Dermis microvascular lymphatic vessel endothelial cell (primary cell): ENCODE measurements around the gene SMYD3. TPM values are rescaled to one million over a fixed set of nuclear protein-coding genes. Genes with fewer than 3 reads are reported as not detected.
A peak's percentile ranks its signal among the peaks of the same experiment; 100 is the strongest.

Source experiments
- DNase-seq, 2 donors: peaks; one replicate each; pipeline versions ENCODE4 v3.0.0 to v3.0.0-alpha.2; 2010; ENCODE audit warnings: low read depth in 2 of 2
- total RNA-seq: library from RNA; depleted of rRNA; stranded (reverse); fragments of >200 nt; gene quantifications from 2 replicates; pipeline ENCODE4 v1.2.1, GENCODE V29; 2014

Gene SMYD3
- total RNA-seq, 1 donor from 2014 or later = 17.8 TPM

DNA sequence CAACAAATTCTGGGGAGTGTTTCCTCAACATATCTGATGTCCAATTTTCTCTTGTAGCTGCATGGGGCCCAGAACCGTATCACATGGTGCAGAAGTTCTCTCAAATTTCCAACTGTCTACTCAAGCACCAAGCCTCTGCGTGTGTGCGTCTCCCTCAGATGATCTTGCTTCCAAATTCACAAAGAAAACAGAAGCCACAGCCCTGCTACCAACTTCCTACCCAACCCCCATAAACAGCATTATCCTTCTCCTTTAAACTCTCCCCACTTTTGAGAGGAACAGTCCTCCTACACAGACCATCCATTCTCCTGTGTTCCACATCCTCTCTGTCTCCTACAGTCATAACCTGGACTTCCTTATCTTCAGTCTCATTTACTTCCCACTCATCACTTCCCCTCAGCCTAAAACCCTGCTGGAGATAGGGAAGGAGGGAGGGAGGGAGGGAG lies 354.1 kb downstream of the SMYD3 start:
- no peak for DNase-seq

DNA sequence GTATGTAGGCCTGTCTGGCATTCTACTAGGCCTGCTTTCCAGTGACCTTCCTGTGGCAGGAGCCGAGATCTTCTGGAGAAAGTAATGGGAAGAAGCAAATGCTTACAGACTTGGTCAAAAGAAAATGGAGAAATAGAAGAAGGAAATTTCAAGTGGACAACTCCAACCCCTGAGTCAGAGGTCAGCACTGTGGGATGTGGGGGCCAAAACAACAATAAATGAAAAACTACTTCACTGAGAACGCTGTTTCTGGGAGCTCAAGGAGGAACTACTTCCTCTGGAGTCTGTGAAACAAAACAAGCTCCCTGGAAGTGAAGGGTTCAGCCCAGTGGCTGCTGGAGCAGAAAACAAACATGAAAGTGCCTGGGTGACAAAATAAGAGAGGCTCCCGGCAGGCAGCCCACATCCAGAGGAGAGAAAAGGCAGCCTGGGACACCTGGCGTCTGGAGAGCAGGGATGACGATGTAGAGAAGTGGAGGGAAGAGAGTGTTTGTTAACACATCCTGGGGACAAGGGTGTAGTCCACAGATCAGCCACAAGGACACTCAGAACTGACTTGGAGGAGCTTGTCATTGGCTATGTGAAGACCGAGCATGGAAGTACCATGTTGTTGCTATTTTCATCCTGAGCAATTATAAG lies 355.2 kb downstream of the SMYD3 start:
- no peak for DNase-seq

DNA sequence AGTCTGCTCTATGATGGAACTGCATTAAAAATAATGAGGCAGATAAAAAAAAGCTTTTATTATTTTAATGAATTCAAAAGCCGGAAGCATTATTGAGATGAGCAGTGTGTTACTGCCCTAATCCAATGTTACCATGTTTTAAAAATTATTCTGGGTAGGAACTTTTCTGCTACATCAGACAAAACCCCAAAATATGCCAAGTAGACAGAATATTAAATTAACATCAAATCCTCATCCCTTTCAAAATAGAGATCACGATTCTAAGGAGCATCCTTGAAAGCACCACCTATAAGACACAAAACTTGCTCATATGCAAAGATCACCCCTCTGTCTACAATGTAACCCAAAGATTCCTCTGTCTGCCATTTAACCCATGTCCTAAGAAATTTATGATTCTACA lies 357.5 kb downstream of the SMYD3 start:
- no peak for DNase-seq

DNA sequence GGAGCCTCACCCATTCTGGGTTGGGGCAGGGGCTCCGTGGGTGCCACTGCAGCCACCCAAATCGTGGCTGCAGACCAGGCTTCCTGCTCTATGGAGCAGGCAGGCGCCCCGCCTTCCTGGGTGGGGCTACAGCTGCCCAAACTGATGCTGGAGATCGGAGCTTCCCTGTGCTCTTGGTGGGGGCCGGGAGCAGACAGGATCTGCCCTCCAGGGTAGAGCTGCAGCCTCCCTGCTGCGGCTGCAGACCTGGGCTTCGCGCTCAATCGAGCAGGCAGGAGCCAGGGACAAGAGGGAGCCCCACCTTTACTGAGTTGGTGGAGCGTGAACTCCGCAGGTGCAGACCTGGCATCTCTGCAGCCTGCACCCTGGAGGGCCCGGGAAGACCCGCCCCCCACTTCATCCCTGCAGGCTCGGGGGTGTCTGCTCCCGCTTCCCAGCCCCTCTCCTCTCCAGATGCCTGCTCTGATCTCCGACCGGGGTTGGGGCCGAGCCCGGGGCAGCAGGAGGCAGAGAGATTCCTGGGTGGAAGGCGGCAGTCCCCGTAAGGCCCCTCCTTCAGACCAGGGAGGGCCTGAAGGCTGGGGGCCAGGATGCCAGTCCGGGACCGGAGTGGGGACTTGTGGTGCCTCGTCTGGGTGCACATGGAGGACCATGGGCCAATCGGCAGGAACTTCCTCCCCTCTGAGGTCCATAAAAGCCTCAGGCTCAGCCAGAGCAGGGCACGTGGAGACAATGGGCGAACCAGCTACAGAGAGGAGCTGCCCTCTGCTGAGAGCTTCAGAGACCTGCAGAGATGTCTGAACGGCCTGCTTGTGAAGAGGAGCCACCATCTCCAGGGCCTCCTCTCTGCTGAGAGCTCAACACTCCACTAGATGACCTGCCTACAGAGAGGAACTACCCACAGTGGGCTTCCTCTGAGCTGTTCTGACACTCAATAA lies 359.3 kb downstream of the SMYD3 start:
- no peak for DNase-seq

DNA sequence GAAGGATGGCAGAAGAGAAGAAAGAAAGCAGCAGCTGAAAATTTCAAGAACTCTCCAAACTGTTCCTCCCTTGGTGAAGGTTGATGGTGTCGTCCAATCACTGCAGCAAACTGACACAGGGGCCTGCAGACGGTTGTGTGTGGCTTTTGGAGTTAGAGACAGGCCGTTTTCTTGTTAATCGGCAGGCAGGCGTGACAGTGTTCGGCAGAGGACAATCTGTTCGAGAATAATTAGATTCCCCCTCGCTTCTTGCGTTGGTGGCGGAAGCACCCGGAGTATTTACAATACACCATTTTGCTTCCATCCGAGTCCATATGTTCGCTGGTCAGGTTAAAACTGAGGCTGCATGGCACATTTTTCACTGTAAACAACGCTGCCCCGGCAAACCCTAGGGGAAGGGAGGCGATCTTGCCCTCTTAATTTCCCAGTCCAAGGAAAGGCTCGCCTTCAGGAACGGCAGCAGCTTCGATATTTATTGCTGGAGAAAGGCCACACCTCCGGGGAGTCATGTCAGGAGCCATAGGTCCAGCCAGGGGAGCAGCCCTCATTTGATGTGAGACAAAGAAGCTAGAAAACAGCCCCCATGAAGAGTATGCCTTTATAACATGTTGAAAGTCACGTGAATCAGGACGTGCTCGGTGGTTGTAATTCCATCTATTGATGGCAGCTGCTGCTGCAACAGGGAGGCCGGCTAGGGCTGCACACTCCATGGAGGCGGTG lies 360.1 kb downstream of the SMYD3 start:
- DNase-seq = no peak

DNA sequence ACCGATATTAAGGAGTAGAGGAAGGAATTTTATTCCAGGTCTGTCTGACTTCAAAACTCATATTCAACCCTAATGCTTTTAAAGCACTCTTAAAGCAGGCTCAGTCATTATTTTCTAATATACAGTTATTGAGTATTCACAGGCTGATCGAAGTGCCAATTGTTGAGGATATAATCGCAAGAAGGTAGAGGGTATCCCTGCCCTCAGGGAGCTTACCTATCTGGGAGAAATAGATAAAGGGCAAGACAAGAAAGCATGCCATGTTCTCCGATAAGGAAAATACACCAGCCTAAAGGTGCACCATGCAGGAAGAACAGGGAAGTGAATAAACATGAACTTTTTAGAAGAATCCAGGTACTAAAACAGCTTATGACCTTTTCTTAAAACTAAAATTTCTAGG lies 361.2 kb downstream of the SMYD3 start:
- no peak for DNase-seq

DNA sequence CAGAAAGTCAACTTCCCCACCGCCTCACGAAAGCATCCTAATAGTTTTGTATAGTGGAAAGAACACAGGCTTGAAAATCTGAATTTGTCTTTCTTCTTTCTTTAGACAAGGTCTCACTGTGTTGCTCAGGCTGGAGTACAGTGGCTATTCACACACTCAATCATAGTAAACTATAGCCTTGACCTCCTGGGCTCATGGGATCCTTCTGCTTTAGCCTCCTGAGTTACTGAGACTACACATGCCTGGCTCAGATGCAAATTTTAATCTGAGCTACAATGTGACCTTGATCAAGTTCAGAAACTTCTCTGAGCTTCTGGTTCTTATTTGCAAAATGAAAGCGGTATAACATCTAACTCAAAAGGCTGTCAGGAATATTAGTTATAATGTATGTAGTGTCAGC lies 362.1 kb downstream of the SMYD3 start:
- DNase-seq = no peak

DNA sequence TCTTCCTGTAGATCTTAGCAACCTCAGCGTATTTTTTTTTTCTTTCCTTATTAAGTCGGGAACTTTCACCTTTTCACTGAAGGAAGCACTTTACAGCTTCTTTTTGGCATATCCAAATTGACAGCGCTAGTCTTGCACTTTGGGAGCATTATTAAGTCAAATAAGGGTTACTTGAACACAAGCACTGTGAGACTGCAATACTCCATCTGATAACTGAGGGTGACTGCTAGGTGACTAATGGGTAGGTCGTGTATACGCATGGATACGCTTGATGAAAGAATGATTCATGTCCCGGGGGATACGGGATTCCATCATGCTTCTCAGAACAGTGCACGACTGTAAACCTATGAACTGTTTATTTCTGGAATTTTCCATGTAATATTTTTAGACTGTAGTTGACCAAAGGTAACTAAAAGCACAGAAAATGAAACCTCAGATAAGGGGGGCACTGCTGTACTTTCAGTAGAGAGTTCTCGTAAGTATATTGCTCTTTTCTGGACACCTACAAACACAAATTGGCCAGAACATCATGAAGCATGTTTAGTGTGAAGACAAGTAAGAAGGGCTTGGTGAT lies 364.7 kb downstream of the SMYD3 start:
- DNase-seq = peak; percentile 26 to 92

DNA sequence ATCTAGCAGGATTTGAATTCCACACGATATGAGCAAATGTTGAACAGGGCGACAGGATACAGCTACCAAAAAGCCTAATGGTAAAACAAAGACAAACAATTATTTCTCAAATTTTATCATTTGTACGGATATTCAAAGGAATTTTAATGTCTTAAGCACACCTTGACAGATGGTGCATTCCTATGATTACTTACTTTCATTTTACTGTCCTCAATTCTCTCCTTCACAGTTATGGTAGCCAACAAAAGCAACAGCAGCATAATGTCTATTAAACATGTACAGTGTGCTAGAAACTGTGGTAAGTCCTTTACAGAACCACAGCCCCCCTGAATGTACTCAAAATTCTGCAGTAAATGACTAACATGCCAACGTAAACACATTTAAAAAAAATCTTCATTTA lies 365.8 kb downstream of the SMYD3 start:
- no peak for DNase-seq

DNA sequence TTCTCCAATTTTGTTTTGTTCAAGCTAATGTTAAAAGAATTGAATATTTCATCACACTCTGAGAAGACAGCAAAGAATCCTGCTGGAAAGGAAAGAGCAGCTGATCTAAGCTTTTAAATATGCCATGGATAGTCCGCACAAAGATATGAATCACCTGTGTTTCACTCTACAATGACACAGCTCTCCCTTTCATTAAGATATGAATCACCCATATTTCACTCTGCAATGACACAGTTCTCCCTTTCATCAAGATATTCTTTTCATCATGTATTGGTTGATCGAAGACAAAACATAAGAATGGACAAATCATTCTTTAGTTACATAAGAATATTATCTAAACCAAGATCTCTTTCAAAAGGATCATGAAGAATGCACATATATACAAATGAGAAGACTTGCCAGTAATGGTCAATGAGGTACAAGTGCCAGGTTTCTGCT lies 367.3 kb downstream of the SMYD3 start:
- peak; percentile 18 to 87 for DNase-seq

DNA sequence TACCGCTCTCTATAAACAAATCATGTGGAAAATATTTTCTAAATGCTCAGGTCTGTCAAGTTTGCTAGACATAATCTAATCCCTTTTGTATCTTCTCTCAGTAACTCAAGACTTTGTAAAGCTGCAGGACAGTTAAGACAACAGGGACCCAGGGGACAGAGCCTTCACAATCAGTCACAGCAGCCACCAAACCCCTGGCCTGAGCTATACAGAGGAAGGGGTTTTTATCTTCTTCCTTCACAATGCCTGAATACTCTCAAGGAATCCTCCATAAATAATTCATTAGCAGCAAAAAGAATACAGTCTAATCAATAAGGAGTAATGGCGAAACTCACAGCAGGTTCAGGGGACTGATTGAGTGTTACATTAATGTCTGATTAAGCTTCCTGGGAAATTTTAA lies 368.3 kb downstream of the SMYD3 start:
- no peak for DNase-seq

DNA sequence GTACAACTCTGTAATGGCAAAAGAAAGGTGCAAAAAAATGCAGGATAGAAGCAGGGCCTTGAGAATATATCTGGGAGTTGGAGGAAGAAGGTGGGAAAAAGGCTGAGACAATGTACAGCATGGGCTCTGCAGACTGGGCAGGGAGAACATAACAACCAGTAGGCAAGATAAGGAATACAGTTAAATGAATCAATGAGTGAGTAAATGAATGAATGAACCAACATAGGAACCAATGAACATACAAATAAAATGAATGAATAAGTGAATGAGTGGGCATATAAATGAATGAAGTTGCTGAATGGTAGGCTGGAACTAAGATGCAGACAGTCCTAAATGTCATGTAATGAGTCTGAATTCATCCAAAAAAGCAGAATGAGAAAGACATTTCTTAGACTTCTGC lies 370.6 kb downstream of the SMYD3 start:
- no peak for DNase-seq

DNA sequence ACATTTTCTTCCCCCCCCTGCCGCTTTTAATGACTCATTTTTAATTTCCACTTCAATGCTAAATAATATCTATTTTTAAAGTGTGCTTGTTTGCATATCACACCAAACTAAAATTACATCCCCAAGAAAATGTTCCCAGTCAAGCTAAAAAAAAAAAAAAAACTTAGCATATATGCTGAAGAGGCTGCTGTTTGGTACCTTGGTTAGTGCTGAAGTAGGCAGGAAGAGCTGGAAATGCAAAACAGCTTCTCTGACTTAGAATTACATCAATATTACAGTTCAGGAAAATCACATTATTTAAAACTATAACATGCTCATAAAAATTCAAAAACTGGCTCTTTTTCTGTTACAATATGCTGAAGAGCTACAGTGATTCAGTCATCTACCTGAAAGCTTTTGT lies 372.3 kb downstream of the SMYD3 start:
- no peak for DNase-seq

DNA sequence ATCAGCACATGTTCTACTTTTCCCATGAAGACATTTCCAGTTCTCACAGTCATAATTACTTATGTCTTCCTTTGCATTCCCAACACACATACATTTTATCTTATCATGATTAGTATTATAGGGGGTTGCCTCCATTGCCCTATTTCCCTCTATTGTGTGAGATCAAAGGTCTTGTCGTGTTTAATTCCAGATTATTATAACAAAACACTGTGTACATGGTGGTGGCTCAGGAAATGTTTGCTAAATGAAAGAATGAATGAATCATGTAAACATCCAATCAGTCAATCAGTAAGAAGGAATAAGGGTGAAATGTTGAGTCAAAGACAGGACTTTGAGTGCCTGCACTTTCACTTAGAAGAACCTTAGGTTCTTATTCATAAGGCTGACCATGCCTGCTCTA lies 376.0 kb downstream of the SMYD3 start:
- DNase-seq = peak in 1 of 2 donors; percentile 82

DNA sequence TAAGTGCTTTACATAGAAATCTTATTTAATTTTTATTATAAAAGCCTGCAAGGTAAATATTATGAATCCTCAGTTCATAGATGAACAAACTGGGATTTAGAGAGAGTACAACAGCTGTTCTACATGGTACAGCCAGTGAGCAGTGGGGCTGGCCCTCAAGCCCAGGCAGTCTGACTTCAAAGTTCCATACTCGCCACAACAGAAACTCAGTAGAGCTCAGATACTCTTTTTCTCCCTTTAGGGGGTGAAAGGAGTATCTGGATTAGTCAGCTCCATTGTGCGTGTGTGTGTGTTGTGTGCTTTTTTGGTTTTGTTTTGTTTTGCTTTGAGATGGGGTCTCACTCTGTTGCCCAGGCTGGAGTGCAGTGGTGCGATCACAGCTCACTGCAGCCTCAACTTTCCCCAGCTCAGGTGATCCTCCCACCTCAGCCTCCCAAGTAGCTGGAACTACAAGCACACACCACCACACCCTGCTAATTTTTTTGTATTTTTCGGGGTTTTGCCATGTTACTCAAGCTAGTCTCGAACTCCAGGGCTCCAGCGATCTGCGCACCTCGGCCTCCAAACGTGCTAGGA lies 378.5 kb downstream of the SMYD3 start:
- DNase-seq = no peak

DNA sequence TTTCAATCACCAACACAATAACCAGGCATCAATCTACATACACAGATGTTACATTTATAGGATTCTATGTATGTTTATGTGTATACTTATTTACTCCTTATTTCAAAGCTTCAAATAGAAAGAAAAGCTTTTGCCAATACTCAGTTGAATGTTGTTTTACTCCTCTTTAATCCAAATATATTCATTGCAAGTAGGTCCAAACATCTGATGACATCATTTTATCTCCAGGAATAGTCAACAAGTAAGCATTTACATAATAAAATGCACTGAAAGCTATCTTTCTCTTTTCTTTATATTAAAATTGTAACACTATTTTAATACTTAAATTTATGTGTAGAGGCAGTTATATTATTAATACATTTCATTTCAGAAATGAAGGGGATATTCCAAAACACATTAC lies 380.5 kb downstream of the SMYD3 start:
- no peak for DNase-seq

DNA sequence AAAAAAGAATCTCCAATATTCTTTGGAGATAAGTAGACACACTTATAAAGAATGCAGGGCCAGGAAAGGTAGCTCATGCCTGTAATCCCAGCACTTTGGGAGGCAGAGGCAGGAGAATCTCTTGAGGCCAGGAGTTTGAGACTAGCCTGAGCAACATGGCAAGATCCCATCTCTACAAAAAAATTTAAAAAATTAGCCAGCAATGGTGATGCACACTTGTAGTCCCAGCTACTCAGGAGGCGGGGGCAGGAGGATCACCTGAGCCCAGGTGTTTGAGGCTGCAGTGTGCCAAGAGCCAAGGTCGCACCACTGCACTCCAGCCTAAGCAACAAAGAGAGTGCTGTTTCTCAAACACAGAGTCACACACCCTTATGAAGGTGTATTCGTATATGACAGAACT lies 385.0 kb downstream of the SMYD3 start:
- no peak for DNase-seq

DNA sequence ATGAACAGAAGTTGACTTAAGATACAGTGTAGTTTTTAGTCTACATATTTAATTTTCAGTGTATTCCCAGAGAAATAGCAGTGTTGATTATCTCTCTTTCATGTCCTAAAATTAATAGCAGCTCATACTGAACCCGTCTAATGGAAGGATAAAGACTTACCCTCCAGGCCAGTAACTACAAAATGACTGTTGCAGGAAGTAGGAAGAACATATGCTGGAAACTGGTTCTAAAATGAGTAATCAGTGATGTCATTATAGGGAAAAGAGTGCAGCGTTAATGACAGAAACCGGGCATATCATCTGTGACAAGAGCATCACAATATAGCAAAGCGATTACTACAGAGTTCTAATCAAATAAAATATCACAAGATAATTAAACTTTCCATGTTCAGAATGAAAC lies 385.5 kb downstream of the SMYD3 start:
- peak; percentile 36 to 39 for DNase-seq

DNA sequence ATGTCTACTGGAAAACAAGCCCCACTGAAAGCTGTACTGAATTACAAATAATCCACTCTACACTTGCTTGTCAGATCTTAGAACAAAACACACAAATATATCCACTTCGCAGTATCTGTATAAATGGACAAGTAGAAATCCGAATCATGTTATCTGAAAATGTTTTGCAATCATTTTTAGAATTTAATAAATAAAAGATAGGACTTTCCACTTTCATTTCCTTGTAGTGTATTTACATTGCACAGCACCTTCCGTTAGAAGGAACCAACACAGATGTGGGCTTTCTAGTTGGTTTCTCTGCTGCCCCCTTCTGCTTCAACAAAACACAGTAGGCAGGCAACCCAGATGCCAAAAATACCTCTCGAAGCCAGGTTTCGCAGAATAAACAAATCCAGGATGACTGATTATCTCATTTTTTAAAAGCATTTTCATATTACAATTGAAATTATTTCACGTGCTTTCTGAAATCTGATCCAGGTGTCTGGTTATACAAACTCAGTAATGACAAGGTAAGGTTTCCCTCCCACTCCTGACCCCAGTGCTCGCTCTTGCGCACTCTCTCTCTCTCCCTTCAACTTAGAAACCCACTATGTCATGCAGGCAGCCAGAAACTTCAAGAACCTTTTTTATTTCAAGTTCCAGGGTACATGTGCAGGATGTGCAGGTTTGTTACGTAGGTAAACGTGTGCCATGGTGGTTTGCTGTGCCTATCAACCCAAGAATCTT lies 389.9 kb downstream of the SMYD3 start:
- peak; percentile 67 to 84 for DNase-seq

DNA sequence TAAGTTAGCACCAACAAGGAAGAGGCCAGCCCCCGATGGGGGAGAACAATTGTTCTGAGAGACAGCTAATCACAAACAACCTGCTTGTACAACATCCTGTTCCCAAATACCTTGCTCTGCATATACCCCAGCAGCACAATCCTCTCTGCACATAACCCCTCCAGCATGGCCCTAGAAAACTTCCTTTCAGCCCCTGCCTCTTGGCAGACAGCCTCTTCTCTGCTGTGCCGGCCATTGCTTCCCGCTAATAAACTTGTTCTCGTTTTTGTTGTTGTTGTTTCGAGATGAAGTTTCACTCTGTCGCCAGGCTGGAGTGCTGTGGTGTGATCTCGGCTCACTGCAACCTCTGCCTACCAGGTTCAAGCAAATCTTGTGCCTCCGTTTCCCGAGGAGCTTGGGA lies 392.7 kb downstream of the SMYD3 start:
- DNase-seq = peak; percentile 21 to 41
